MM.1S (cell line): ENCODE results near the gene LIMS1.

Experiments used
- CTCF ChIP-seq: fragments of 300-600 bp; sonication (generic); IDR thresholded peaks from 2 replicates; pipeline ENCODE4 v1.5.1; 2016; ENCODE audit warnings: antibody characterized with exemption, low read length, mixed read lengths
- EZH2 ChIP-seq: fragments of 300-600 bp; sonication (generic); optimal IDR thresholded peaks from 2 replicates; pipeline ENCODE3; 2017; ENCODE audit warnings: low read depth, mild to moderate bottlenecking, antibody characterized with exemption, low read length, mixed read lengths
- EZH2phosphoT487 ChIP-seq: fragments of 300-600 bp; sonication (generic); IDR thresholded peaks from 2 replicates; pipeline ENCODE4 v1.6.1; 2018; ENCODE audit warnings: antibody characterized with exemption, low read length

- TF ChIP-seq CTCF = no peak
- TF ChIP-seq EZH2 = no peak
- TF ChIP-seq EZH2phosphoT487 = no peak
These were observed 14.1 kb downstream of the LIMS1 start for GRCh38 chr2:108548208-108549003.
